Naive B cell (primary cell): Measurements from ENCODE around the gene KBTBD8. TPM values are rescaled to one million over a fixed set of nuclear protein-coding genes. Genes with fewer than 3 reads are reported as not detected.
A peak's percentile ranks its signal among the peaks of the same experiment; 100 is the strongest.

Source experiments
- ATAC-seq, 2 donors: fragments of 150-1000 bp; cut with Tn5 transposase; 2 replicates each; pipeline ENCODE4 v1.10.0; 2021; ENCODE audit warnings: low read depth in 2 of 2, mild to moderate bottlenecking in 2 of 2, moderate library complexity in 2 of 2
- DNase-seq: peaks from one replicate; pipeline ENCODE4 v3.0.0; 2022
- H3K27ac Mint-ChIP-seq, 6 donors: one replicate each; pipeline ENCODE4 v1.8.0; 2020 to 2022; ENCODE audit warnings: mild to moderate bottlenecking in 6 of 6, mixed read lengths in 6 of 6, moderate library complexity in 5 of 6, inconsistent platforms in 2 of 6
- H3K27me3 Mint-ChIP-seq, 3 donors: one replicate each; pipeline ENCODE4 v1.8.0; 2021 to 2022; ENCODE audit warnings: mixed read lengths in 3 of 3, mild to moderate bottlenecking in 1 of 3
- H3K36me3 Mint-ChIP-seq, 2 donors: one replicate each; pipeline ENCODE4 v1.8.0; 2020 to 2022; ENCODE audit warnings: mixed read lengths in 2 of 2, inconsistent platforms in 1 of 2, mild to moderate bottlenecking in 1 of 2
- H3K4me1 Mint-ChIP-seq, 3 donors: one replicate each; pipeline ENCODE4 v1.8.0; 2020 to 2022; ENCODE audit warnings: mixed read lengths in 3 of 3, inconsistent platforms in 1 of 3, mild to moderate bottlenecking in 1 of 3, moderate library complexity in 1 of 3
- H3K4me3 Mint-ChIP-seq, 8 donors: one replicate each; pipeline ENCODE4 v1.8.0; 2020 to 2022; ENCODE audit warnings: mild to moderate bottlenecking in 8 of 8, mixed read lengths in 8 of 8, moderate library complexity in 8 of 8, inconsistent platforms in 2 of 8
- H3K9me3 Mint-ChIP-seq, 7 donors: one replicate each; pipeline ENCODE4 v1.8.0; 2020 to 2022; ENCODE audit warnings: mixed read lengths in 7 of 7, mild to moderate bottlenecking in 5 of 7, inconsistent platforms in 2 of 7, moderate library complexity in 1 of 7
- polyA plus RNA-seq, 6 donors: library from polyadenylated mRNA; unstranded; fragments of 300-500 nt; fragmentation: Illumina TruSeq; gene quantifications; one replicate each; pipeline ENCODE4 v1.2.3, GENCODE V29; 2021; ENCODE audit warnings: low read depth in 6 of 6

The KBTBD8 gene
- polyA plus RNA-seq, 6 donors from 2014 or later: 19.6 to 28.0 (median 21.9) TPM

DNA sequence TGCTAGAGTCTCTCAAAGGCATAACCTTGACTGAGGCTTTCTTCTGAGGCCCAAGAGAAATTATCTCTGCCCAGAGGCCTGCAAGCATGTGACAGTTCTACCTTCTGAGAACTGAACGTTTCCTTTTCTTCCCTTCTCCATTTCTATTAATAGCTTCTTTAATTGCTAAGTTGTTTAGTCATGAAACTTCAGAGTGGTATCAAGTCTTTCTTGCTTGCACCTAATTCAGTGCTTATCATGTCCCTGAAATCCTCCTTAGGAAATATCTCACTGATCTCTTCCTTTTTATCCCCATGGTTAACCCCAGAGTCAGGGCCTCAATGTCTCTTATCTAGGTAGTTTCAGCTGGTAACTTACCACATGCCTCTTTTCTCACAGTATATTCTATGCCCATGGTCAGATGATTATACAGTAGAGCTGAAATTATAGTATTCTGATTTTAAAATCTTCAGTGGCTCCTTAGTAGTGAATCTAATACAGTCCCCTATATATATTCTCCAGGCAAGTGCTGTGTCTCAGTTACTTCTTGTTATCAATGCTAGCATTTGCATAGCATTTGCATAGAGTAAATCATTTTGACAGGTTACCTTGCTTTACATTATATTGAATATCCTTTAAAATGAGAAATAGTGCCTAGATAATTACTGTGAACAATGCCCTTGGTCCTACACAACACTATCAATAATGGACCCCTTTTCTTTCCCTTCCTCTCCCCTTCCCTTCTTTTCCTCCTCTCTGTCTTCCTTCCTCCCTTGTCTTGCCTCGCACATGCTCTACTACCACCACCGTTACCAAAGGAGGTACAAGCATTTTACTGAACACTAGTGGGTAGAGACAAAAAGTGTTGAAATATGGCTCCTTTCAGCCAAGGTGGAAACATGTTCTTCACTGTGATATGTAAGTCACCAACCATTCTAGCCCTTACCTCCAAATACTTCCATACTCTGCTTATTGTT lies 33.0 kb downstream of the KBTBD8 start:
- no peaks in the 10 kb centered on the region for H3K27me3 Mint-ChIP-seq
- peak overlapping the region in 1 of 8 donors; percentile 41 for H3K4me3 Mint-ChIP-seq
- DNase-seq (no peak), ATAC-seq (no peak)
- H3K4me1 Mint-ChIP-seq: peaks cover 22 to 32% (median 30%) of the 10 kb centered on the region in 3 donors
- no peaks in the 10 kb centered on the region for H3K36me3 Mint-ChIP-seq
- peak overlapping the region in 2 of 6 donors; percentile 23 to 80 for H3K27ac Mint-ChIP-seq
- H3K9me3 Mint-ChIP-seq: peaks cover 0 to 3% (median 0%) of the 10 kb centered on the region in 7 donors

DNA sequence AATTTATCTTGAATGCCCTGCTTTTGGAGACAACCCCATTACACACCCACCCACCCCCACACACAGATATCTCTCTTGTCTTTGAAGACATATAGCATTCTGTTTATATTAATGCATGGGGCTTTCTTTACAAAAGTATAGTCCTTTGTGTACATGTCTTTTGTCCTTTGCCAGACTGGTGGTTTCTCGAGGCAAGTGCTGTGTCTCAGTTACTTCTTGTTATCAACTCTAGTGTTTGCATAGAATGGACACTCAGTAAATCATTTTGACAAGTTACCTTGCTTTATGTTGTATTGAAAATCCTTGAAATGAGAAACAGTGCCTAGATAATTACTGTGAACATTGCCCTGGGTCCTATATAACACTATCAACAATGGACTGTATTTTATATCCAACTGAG lies 33.9 kb downstream of the KBTBD8 start:
- Mint-ChIP-seq H3K27ac (no peak overlapping the region), H3K27me3 (no peaks in the 10 kb centered on the region), H3K4me1 (peaks cover 22 to 32% (median 30%) of the 10 kb centered on the region in 3 donors)

DNA sequence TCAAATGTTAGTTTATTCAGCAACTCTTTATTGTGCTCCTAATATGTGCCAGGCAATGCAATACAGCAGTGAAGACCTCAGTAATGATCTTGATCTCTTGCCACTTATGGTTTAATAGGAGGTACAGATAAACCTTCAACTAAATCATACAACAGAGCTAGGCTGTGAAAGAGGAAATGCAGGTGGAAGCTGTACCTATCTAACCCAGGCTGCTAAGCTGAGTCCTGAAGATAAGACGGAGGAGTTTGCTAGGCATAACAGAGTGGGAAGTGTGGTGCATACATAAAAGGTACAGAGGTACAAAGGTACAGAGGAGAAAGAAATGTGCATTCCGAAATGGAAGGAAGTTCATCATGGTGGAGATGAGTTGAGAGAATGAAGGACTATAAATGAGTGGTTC lies 35.0 kb downstream of the KBTBD8 start:
- Mint-ChIP-seq H3K27me3 (no peaks in the 10 kb centered on the region), H3K9me3 (peaks cover 0 to 3% (median 0%) of the 10 kb centered on the region in 7 donors), H3K27ac (peak overlapping the region in 2 of 6 donors; percentile 1 to 33), H3K4me1 (peaks cover 22 to 29% (median 27%) of the 10 kb centered on the region in 3 donors), H3K36me3 (no peaks in the 10 kb centered on the region), H3K4me3 (no peak overlapping the region)
- DNase-seq (no peak), ATAC-seq (no peak)

More for the DNA sequence above, 33.9 kb downstream of the KBTBD8 start:
- no peak for DNase-seq
- no peaks in the 10 kb centered on the region for H3K36me3 Mint-ChIP-seq
- ATAC-seq: no peak
- no peak overlapping the region for H3K4me3 Mint-ChIP-seq
- peaks cover 0 to 3% (median 0%) of the 10 kb centered on the region in 7 donors for H3K9me3 Mint-ChIP-seq

DNA sequence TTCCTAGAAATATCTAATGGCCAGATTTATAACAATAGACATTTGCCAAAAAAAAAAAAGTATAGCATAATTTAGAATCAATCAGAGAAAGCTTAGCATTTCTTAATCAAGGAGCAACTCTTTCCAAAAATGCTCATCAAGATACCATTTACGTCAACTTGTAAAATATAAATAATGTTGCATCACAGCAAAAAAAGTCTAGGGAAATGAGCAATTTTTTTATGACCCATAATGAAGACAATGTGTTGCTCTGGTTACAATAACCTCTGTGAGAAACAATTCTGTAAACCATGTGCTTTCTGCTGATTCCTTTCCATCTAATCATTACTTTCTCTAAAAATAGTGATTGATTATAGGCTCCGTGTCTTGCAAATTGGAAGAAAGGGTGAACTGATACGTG lies 36.3 kb downstream of the KBTBD8 start:
- H3K9me3 Mint-ChIP-seq: peaks cover 0 to 3% (median 0%) of the 10 kb centered on the region in 7 donors
- ATAC-seq (no peak), DNase-seq (no peak)
- no peak overlapping the region for H3K27ac Mint-ChIP-seq
- no peaks in the 10 kb centered on the region for H3K27me3 Mint-ChIP-seq
- no peaks in the 10 kb centered on the region for H3K36me3 Mint-ChIP-seq
- peaks cover 16 to 23% (median 23%) of the 10 kb centered on the region in 3 donors for H3K4me1 Mint-ChIP-seq
- H3K4me3 Mint-ChIP-seq: no peak overlapping the region

DNA sequence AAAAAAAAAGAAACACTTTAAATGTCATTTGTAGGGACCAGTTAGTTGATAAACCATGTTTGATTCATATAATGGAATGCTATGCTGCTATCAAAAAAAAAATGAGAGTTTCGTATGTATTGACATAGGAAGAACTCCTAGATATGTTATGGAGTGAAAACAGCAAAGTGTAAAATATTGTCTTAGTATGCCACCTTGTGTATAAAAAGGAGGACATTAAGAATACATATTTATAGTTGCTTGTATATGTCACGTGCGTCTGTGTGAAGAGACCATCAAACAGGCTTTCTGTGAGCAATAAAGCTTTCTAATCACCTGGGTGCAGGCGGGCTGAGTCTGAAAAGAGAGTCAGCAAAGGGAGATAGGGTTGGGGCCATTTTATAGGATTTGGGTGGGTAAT lies 39.5 kb downstream of the KBTBD8 start:
- H3K36me3 Mint-ChIP-seq: no peaks in the 10 kb centered on the region
- ATAC-seq: peak in 1 of 2 donors; percentile 41

DNA sequence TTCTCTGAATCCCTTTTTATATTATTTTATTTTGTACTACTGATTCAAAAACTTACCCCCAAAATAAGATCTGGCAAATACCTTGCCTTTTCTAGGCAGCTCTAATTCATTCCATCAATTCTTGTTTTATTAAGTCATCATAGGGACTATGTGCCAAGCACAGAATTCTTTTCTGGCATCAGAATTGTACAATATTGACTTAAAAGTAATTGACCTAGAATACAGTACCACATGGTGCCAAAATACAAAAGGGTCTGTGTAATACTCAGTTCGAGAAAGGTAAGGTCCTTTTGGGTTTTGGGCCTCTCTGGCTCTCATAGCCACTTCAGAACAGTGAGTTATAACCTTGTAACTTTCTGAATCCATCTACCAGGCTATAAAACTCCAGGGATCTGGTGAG lies 46.2 kb downstream of the KBTBD8 start:
- ATAC-seq: no peak
- H3K27me3 Mint-ChIP-seq: no peaks in the 10 kb centered on the region

More for the DNA sequence above, 39.5 kb downstream of the KBTBD8 start:
- Mint-ChIP-seq H3K9me3 (no peaks in the 10 kb centered on the region), H3K4me1 (peaks cover 4 to 7% (median 6%) of the 10 kb centered on the region in 3 donors), H3K27me3 (no peaks in the 10 kb centered on the region), H3K27ac (no peak overlapping the region), H3K4me3 (no peak overlapping the region)
- DNase-seq: no peak

DNA sequence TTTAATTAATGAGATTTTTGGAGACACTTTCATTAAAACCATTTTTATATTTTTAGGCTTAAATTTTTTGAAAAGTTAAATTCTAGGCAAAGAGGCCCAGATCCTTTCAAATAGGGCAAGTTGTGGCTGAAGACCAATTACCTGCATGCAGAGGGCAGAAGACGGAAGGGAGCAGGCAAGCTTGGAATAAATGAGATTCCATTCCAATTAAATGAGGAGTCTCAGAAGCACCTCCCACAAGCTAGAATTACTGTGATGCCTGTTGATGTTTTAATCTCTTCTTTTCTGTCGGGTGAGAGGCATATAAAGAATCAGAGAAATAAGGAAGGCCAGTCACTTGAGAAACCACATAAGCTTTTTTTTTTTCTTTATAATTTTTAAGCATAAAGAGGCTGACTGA lies 46.8 kb downstream of the KBTBD8 start:
- peaks cover 0 to 2% of the 10 kb centered on the region in 2 donors for H3K36me3 Mint-ChIP-seq
- peaks cover 0 to 6% (median under 1%) of the 10 kb centered on the region in 7 donors for H3K9me3 Mint-ChIP-seq
- no peak for ATAC-seq
- DNase-seq: no peak
- peak overlapping the region; percentile 9 to 92 (median 44) for H3K27ac Mint-ChIP-seq
- peak overlapping the region in 7 of 8 donors; percentile 26 to 82 (median 59) for H3K4me3 Mint-ChIP-seq
- H3K27me3 Mint-ChIP-seq: no peaks in the 10 kb centered on the region
- peaks cover 31 to 50% (median 31%) of the 10 kb centered on the region in 3 donors for H3K4me1 Mint-ChIP-seq

More for the DNA sequence above, 46.2 kb downstream of the KBTBD8 start:
- no peaks in the 10 kb centered on the region for H3K36me3 Mint-ChIP-seq
- H3K27ac Mint-ChIP-seq: peak overlapping the region in 3 of 6 donors; percentile 28 to 36 (median 29)
- peak overlapping the region in 3 of 8 donors; percentile 10 to 82 (median 59) for H3K4me3 Mint-ChIP-seq
- DNase-seq: no peak
- peaks cover 25 to 44% (median 25%) of the 10 kb centered on the region in 3 donors for H3K4me1 Mint-ChIP-seq
- H3K9me3 Mint-ChIP-seq: peaks cover 0 to 2% (median 0%) of the 10 kb centered on the region in 7 donors

DNA sequence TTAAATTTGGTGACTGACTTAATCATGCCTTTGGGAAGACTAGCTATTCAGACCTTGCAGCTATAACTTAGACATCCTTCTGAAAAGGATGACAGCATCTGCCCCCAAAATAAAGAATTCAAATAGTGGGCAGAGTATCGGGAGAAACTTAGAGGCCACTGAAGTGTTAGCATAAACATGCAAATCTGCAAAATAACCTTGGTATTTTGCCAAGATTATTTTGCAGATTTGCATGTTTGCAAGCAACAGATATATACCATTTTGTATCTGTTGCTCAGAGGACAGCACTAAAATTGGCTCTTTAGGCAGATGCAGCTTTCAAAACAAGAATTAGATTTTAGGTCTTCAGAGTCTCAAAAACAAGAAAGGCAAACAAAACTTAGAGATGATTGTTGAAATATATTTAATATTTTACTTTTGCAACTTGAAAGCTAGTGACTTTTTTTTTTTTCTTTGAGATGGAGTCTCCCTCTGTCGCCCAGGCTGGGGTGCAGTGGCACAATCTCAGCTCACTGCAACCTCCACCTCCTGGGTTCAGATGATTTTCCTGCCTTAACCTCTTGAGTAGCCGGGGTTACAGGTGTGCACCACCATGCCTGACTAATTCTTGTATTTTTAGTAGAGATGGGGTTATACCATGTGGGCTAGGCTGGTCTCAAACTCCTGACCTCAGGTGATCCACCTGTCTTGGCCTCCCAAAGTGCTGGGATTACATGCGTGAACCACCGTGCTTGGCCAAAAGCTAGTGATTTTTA lies 47.8 kb downstream of the KBTBD8 start:
- H3K4me1 Mint-ChIP-seq: peaks cover 34 to 54% (median 35%) of the 10 kb centered on the region in 3 donors

DNA sequence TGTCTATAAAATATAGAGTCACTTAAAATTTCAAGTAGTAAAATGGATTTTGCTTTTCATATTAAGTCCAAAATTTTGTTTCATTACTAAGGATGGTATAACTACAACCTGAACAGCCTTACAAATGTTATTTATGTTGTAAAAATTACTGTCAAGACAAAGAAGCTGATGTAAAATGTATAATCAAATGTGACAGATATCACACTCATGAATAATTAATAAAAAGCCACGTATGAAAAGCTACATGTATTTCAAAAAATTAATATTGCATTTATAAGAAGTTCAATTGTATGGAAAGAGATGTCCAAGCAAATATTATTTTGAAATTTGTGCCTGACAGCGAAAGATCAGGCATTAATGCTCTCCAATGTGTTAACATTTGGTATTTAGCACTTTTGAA lies 48.9 kb downstream of the KBTBD8 start:
- Mint-ChIP-seq H3K4me1 (peaks cover 34 to 54% (median 35%) of the 10 kb centered on the region in 3 donors), H3K4me3 (peak overlapping the region in 3 of 8 donors; percentile 33 to 87 (median 75)), H3K9me3 (peaks cover 3 to 12% (median 6%) of the 10 kb centered on the region in 7 donors), H3K27ac (peak overlapping the region; percentile 27 to 94 (median 78)), H3K36me3 (peaks cover 0 to 12% of the 10 kb centered on the region in 2 donors), H3K27me3 (no peaks in the 10 kb centered on the region)
- no peak for DNase-seq
- no peak for ATAC-seq

More for the DNA sequence above, 47.8 kb downstream of the KBTBD8 start:
- no peaks in the 10 kb centered on the region for H3K27me3 Mint-ChIP-seq
- peak overlapping the region in 4 of 6 donors; percentile 36 to 92 (median 82) for H3K27ac Mint-ChIP-seq
- ATAC-seq (no peak), DNase-seq (no peak)
- H3K9me3 Mint-ChIP-seq: peaks cover 3 to 11% (median 6%) of the 10 kb centered on the region in 7 donors
- peak overlapping the region in 6 of 8 donors; percentile 26 to 78 (median 60) for H3K4me3 Mint-ChIP-seq
- peaks cover 0 to 12% of the 10 kb centered on the region in 2 donors for H3K36me3 Mint-ChIP-seq

DNA sequence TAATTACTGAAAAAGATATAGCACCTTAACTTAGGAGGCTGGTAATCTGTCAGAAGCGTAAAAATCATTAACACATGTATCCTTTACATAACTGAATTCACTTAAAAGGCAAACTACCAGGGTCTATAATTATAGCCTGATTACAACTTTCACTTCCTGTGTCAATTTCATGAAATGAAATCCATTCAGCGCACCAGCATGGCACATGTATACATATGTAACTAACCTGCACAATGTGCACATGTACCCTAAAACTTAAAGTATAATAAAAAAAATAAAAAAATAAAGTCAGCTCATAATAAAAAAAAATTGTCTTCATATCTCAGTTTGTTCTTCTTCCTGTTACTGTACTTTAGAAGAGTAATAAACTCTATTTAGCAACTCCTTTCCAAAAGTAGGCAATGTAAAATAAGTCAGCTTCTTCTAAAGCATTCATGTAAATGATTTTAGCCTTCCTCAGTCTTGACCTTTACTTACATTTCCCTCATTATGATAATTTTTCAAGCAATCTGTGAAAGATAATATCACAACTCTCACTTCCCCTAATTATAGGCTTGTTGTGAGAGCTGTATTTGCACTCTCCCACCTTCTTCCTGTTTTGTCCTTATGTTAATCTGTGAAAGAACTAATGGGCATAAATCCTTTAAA lies 50.1 kb downstream of the KBTBD8 start:
- Mint-ChIP-seq H3K4me3 (peak overlapping the region; percentile 56 to 88 (median 75)), H3K4me1 (peaks cover 34 to 54% (median 35%) of the 10 kb centered on the region in 3 donors), H3K27me3 (no peaks in the 10 kb centered on the region), H3K36me3 (peaks cover 0 to 12% of the 10 kb centered on the region in 2 donors), H3K9me3 (peaks cover 3 to 18% (median 8%) of the 10 kb centered on the region in 7 donors), H3K27ac (peak overlapping the region; percentile 42 to 95 (median 86))
- ATAC-seq: peak; percentile 91 to 92
- DNase-seq: peak; percentile 67

DNA sequence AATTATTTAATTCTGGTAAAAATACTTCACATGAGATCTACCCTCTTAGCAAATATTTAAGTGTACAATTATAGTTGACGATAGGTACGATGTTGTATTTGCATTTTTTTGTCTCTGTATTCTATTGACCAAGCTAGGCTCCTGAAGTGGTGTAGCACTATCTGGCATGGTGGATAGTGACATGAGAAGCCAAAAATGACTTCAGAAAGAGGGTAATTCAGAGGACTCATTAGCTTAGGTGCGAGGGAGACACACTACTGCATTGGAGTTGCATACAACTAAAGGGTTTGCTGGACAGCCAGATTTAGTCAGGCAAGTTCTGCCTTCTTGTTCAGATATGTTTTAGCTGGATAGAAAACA lies 50.6 kb downstream of the KBTBD8 start:
- H3K27ac Mint-ChIP-seq: peak overlapping the region in 5 of 6 donors; percentile 53 to 95 (median 87)
- peaks cover 0 to 12% of the 10 kb centered on the region in 2 donors for H3K36me3 Mint-ChIP-seq
- DNase-seq (no peak), ATAC-seq (peak; percentile 45 to 47)
- H3K27me3 Mint-ChIP-seq: no peaks in the 10 kb centered on the region
- peaks cover 34 to 51% (median 35%) of the 10 kb centered on the region in 3 donors for H3K4me1 Mint-ChIP-seq
- peaks cover 3 to 20% (median 8%) of the 10 kb centered on the region in 7 donors for H3K9me3 Mint-ChIP-seq
- peak overlapping the region; percentile 56 to 87 (median 75) for H3K4me3 Mint-ChIP-seq

DNA sequence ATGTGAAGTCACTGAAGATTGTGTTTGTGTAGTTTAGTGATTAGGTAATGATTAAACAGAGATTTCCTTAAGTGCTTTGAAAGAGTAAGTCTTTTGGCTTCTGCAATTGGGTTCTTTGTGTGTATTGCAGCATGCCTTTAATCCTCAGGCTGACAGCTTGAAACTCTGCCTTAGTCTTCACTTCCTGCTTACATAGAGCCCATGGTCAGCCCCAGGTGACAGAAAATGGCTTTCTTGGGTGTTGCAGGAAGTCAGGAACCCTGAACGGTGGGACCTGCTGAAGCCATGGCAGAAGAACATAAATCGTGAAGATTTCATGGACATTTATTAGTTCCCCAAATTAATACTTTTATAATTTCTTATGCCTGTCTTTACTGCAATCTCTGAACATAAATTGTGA lies 61.3 kb downstream of the KBTBD8 start:
- Mint-ChIP-seq H3K4me1 (peaks cover 14 to 17% (median 15%) of the 10 kb centered on the region in 3 donors), H3K4me3 (no peak overlapping the region), H3K27ac (no peak overlapping the region), H3K36me3 (peaks cover 0 to 12% of the 10 kb centered on the region in 2 donors), H3K27me3 (no peaks in the 10 kb centered on the region), H3K9me3 (peaks cover 4 to 40% (median 18%) of the 10 kb centered on the region in 7 donors)
- ATAC-seq (no peak), DNase-seq (no peak)
